Measurements from ENCODE around the gene SFT2D2.

Gene SFT2D2

DNA sequence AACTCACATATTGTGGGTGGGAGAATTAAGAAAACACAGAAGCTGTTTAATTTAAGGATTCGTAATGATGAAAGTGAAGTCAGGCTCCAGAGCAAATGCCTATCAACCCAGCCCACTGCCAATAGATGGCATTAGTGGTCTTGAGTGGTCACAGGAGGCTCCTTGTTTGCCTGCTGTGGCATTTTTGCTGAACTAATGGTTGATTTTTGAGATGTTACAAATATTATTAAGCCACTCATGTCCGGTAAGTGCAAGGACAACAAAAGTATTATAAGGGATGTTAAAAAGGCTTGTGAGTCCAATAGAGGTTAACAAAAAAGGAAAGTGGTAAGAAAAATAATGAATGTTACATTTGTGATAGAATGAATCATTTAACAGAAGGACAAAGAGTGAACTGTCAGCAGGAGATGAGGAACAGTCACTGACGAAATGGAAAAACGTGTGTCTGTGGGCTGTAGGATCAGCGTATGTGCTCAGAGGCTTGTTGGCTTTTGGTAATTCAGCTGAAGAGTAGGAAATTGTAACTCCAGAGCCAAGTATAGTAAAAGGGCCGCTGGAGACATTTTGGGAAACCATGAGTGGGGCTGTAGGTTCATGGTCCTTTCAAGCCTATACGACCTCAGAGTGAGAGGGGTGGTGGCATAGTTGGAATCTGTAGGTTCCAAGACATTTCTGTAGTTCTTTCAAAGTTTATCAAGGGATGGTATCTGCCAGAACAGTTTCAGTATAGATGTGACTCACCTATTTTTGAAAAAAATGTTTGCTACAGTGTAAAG is 11.2 kb downstream of the SFT2D2 start:
- H4K20me1 ChIP-seq (ENCODE audit: insufficient read depth, low read length) = no peaks in the 10 kb centered on the region
- peaks cover 11% of the 10 kb centered on the region for H3K36me3 ChIP-seq (replicated peaks; ENCODE audit: insufficient read depth, low read length)

DNA sequence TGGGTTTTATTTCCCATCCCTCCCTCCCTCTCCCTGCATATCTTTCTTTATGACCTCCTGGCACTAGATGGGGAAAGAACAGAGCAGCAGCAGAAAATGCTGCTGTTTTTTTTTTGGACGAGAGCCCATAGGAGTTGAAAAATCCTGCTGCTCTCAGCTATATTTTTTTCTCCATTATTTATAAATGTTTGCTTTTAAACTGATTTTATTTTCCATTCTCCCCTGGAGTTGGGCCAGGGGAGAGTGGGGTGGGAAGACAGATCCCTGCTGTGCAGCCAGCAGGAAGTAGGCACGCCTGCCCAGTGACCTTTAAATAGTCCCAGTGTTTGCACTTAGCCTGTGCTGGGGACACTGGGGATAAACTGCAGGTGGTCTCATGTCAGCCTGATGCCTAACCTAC is 17.4 kb downstream of the SFT2D2 start:
- TF ChIP-seq EZH2 (optimal IDR thresholded peaks at IDR 0.05; ENCODE audit: low read depth, low read length) = no peak
- TF ChIP-seq EZH2phosphoT487 (IDR thresholded peaks at IDR 0.05; ENCODE audit: low read length) = no peak
- no peak for TF ChIP-seq CTCF (IDR thresholded peaks at IDR 0.05; ENCODE audit: low read length)
- Histone ChIP-seq H3K27me3 (replicated peaks; ENCODE audit: insufficient read depth, low read length) (no peaks in the 10 kb centered on the region), H2AFZ (ENCODE audit: low read length) (no peak overlapping the region), H3K36me3 (replicated peaks; ENCODE audit: insufficient read depth, low read length) (peaks cover 2% of the 10 kb centered on the region), H3K4me2 (ENCODE audit: low read depth, low read length) (no peak overlapping the region), H3K79me2 (ENCODE audit: low read length) (peaks cover 13% of the 10 kb centered on the region; the same call in 1 of the 2 replicates), H3K9me3 (replicated peaks; ENCODE audit: insufficient read depth, low read length) (no peaks in the 10 kb centered on the region), H3K9ac (ENCODE audit: low read length) (no peak overlapping the region), H3K4me1 (ENCODE audit: low read length) (no peaks in the 10 kb centered on the region), H3K27ac (ENCODE audit: low read length) (no peak overlapping the region), H3K4me3 (ENCODE audit: low read length) (no peak overlapping the region), H3F3A (ENCODE audit: insufficient read depth, low read length) (no peaks in the 10 kb centered on the region), H4K20me1 (ENCODE audit: insufficient read depth, low read length) (no peaks in the 10 kb centered on the region), H3K9me2 (replicated peaks; ENCODE audit: insufficient read depth, low read length) (no peaks in the 10 kb centered on the region)
- DNase-seq = no peak

More for the DNA sequence above, 11.2 kb downstream of the SFT2D2 start:
- no peak for TF ChIP-seq EZH2 (optimal IDR thresholded peaks at IDR 0.05; ENCODE audit: low read depth, low read length)
- TF ChIP-seq CTCF (IDR thresholded peaks at IDR 0.05; ENCODE audit: low read length) = 0 out of 2 replicates have a peak, but pooled peaks have one; percentile 4
- no peak for TF ChIP-seq EZH2phosphoT487 (IDR thresholded peaks at IDR 0.05; ENCODE audit: low read length)
- H3K79me2 ChIP-seq (ENCODE audit: low read length) = peaks cover 37% of the 10 kb centered on the region
- no peak overlapping the region for H3K9ac ChIP-seq (ENCODE audit: low read length)
- H3K27ac ChIP-seq (ENCODE audit: low read length) = no peak overlapping the region
- H3K27me3 ChIP-seq (replicated peaks; ENCODE audit: insufficient read depth, low read length) = no peaks in the 10 kb centered on the region
- H3K4me2 ChIP-seq (ENCODE audit: low read depth, low read length) = no peak overlapping the region
- H2AFZ ChIP-seq (ENCODE audit: low read length) = no peak overlapping the region
- H3K4me1 ChIP-seq (ENCODE audit: low read length) = 0 out of 2 replicates have a peak, but pooled peaks cover 5% of the 10 kb centered on the region
- no peaks in the 10 kb centered on the region for H3K9me2 ChIP-seq (replicated peaks; ENCODE audit: insufficient read depth, low read length)
- no peak for DNase-seq
- H3F3A ChIP-seq (ENCODE audit: insufficient read depth, low read length) = 0 out of 2 replicates have a peak, but pooled peaks cover 2% of the 10 kb centered on the region
- no peaks in the 10 kb centered on the region for H3K9me3 ChIP-seq (replicated peaks; ENCODE audit: insufficient read depth, low read length)
- H3K4me3 ChIP-seq (ENCODE audit: low read length) = no peak overlapping the region

DNA sequence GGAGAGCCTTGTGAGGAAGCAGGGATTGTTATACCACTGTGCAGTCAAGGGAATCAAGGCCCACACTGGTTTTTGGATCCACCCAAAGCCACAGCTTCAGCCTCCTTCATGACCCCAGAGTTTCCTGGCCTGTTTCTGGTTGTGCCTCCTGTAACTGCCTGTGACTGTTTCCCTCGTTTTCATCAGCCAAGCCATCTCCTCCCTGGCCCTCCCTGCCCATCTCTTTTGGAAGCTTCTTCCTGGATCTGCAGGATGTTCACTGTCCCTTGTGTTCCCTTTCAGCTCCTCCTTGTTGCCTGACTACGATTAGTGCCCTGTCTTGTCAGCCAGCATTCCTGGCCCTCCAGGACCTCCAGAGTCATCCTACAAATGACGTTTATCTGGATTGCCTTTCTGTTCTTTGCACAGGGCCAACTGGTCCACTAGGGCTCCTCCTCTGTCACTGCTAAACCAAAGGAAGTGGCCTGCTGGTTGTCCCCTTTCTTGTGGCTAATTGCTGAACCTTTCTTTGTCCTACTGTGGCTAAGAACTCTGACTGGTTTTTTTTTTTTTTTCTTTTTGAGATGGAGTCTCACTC is 17.9 kb downstream of the SFT2D2 start:
- H3K27me3 ChIP-seq (replicated peaks; ENCODE audit: insufficient read depth, low read length) = no peaks in the 10 kb centered on the region
- peaks cover 2% of the 10 kb centered on the region for H3K36me3 ChIP-seq (replicated peaks; ENCODE audit: insufficient read depth, low read length)
- H3K4me3 ChIP-seq (ENCODE audit: low read length) = no peak overlapping the region
- no peak for TF ChIP-seq EZH2phosphoT487 (IDR thresholded peaks at IDR 0.05; ENCODE audit: low read length)
- TF ChIP-seq EZH2 (optimal IDR thresholded peaks at IDR 0.05; ENCODE audit: low read depth, low read length) = no peak
- no peak for TF ChIP-seq CTCF (IDR thresholded peaks at IDR 0.05; ENCODE audit: low read length)
- DNase-seq = no peak
- H3K9me2 ChIP-seq (replicated peaks; ENCODE audit: insufficient read depth, low read length) = no peaks in the 10 kb centered on the region
- no peak overlapping the region for H2AFZ ChIP-seq (ENCODE audit: low read length)
- no peak overlapping the region for H3K27ac ChIP-seq (ENCODE audit: low read length)
- no peak overlapping the region for H3K9ac ChIP-seq (ENCODE audit: low read length)
- no peaks in the 10 kb centered on the region for H3K9me3 ChIP-seq (replicated peaks; ENCODE audit: insufficient read depth, low read length)
- H3K79me2 ChIP-seq (ENCODE audit: low read length) = peaks cover 13% of the 10 kb centered on the region; the same call in 1 of the 2 replicates
- no peaks in the 10 kb centered on the region for H3K4me1 ChIP-seq (ENCODE audit: low read length)
- H3F3A ChIP-seq (ENCODE audit: insufficient read depth, low read length) = no peaks in the 10 kb centered on the region
- no peak overlapping the region for H3K4me2 ChIP-seq (ENCODE audit: low read depth, low read length)
- no peaks in the 10 kb centered on the region for H4K20me1 ChIP-seq (ENCODE audit: insufficient read depth, low read length)
